GM12874 (cell line): Measurements from ENCODE around the gene SLC25A15.

ENCODE experiments used
- TF ChIP-seq, protein P1 (sequence below): IDR thresholded peaks from 2 replicates; pipeline ENCODE4 v1.5.1; 2011; ENCODE audit warnings: low read depth, mild to moderate bottlenecking, control low read depth, low read length, moderate library complexity; ENCODE audit not compliant: insufficient read depth

Gene SLC25A15

DNA sequence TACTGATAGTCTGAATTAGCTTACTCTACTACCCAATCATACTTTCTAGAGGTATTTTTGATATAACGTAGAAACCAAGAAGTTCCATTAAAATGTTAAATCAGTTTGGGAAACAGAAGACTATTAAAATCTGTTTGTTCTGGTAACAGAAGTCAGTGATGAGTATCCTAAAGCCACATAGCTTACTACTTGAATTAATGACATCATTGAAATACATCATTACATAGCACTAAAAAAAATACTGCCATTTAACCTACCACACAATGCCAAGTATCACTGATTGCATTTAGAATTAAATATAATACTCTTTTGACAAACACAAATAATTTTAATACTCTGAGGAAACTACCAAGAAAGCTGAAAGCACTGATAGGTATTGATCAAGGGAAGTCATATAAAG, 23.8 kb upstream of the SLC25A15 start:
- TF ChIP-seq, protein P1, sequence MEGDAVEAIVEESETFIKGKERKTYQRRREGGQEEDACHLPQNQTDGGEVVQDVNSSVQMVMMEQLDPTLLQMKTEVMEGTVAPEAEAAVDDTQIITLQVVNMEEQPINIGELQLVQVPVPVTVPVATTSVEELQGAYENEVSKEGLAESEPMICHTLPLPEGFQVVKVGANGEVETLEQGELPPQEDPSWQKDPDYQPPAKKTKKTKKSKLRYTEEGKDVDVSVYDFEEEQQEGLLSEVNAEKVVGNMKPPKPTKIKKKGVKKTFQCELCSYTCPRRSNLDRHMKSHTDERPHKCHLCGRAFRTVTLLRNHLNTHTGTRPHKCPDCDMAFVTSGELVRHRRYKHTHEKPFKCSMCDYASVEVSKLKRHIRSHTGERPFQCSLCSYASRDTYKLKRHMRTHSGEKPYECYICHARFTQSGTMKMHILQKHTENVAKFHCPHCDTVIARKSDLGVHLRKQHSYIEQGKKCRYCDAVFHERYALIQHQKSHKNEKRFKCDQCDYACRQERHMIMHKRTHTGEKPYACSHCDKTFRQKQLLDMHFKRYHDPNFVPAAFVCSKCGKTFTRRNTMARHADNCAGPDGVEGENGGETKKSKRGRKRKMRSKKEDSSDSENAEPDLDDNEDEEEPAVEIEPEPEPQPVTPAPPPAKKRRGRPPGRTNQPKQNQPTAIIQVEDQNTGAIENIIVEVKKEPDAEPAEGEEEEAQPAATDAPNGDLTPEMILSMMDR = no peak

DNA sequence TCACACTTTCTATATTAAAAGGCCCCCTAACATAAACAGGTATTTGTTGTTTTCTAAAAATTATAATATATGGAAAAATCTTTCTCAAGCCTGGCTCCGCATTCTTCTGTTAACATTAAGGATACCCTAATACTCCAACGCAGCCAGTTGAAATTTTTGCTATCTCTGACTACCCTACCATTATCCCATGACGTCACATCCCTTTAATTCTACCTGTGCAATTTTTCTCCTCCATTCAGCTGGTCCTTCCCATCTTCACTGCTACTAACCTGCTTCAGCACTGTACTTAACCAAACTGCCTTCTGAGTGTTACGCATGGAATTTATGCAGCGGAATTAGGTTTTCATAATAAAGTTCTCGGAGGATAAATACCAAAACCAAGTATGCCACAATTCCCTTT, 19.4 kb upstream of the SLC25A15 start:
- TF ChIP-seq, protein P1 = no peak

DNA sequence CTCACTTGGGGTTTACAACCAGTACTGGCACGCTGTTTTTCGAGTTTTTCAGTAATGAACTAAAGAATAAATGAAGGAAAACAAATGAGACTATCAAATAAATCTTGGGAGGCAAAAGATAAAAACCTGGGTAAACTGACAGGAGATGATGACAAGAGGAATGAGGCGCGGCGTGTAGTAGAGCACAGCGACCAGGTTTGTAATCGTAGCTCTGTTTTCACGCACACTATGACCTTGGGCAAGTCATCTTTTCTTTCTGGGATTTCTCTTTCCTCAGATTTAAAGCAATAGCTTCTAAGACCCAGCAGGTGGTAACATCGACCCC, 18.8 kb upstream of the SLC25A15 start:
- TF ChIP-seq, protein P1 = no peak

DNA sequence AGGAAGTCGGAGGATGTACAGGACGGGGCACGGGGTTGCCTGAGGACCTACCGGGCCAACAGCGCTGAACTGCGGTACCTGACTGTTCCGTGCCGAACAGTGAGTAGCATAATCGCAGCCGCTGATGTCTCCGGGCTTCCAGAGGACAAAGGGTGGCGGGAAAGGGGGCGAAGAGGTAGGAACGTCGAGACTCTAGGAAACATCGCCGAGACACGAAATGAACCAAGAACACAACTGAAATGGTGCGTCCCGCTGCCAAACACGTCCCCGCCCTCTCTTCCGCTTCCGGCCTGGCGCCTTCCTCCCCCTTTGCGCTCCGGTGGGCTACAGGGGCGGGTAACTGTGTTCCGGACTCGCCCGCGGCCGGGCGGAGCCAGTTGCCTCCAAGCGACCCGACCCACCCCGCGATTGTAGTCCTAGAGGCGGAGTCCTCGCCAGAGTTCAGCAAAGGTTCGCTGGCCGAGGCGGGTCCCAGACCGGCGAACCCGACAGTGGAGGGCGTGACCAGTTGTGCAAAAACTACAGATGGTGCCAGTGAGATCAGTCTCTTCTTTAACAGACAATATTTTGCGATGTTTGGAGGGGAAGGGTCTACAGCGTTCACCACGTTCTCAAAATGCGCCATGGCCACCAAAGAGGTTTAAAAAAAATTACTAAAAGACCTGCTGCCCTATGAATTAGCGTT, 18.3 kb upstream of the SLC25A15 start, which contains the start of gene MRPS31:
TSS of gene MRPS31 (minus strand) at position 257 of the 685 bp plus-strand sequence. CDS start at position 203, 54 bp downstream.
- TF ChIP-seq, protein P1 = no peak

DNA sequence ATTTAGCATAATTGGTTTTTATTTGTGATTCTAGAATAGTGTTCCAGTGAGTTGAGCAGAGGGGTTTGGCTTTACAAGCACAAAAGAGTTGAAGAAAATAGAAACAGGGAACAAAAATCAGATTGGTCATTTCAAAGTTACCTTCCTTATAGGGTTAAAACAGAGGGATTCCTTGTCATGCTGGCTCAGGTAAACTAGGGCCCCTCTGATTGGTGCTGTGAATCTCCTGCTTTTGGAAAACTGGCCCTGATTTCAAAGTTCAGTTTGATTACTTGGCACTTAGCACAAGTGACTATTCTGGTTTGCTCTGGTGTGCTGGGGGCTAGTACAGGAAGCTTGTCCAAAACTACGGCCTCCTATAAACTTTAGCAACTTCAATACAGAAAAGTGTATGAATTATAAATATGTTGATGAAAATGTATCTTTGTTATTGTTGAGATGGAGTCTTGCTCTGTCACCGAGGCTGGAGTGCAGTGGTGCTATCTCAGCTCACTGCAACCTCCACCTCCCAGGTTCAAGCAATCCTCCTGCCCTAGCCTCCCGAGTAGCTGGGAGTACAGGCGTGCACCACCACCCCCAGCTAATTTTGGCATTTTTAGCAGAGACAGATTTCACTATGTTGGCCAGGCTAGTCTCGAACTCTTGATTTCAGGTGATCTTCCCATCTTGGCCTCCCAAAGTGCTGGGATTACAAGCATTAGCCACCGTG, 16.5 kb upstream of the SLC25A15 start:
- TF ChIP-seq, protein P1 = no peak

DNA sequence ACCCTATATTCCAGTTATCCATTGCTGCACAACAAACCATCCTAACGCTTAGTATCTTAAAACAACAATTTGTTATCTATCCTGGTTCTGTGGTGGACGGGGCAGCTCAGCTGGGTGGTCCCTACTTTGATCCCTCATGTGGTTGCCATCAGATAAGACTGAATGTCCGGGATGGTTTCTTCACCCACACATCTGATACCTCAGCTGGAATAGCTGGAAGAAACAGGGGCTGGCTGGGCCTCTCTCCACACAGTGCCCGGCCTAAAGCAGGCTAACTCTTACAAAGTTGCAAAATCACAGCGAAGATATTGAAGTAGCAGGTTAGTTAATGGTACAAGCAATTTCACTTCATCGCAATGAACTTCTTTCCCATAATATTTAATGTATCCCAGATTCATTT, 14.7 kb upstream of the SLC25A15 start:
- TF ChIP-seq, protein P1 = no peak

DNA sequence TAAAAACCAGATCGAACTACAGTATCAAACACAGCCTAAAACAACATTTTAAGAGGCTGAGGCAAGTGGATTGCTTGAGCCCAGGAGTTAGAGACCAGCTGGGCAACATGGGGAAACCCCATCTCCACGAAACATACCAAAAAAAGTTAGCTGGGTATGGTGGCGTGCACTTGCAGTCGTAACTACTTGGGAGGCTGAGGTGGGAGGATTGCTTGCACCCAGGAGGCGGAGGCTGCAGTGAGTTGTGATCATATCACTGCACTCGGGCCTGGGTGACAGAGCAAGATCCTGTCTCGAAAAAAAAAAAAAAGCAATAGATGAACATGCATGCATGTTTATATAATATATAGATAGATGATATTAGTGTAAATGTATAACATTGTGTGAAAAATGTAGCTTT, 13.2 kb upstream of the SLC25A15 start:
- TF ChIP-seq, protein P1 = no peak
